ENCODE measurements around the gene ATOX1.

ATOX1 gene

DNA sequence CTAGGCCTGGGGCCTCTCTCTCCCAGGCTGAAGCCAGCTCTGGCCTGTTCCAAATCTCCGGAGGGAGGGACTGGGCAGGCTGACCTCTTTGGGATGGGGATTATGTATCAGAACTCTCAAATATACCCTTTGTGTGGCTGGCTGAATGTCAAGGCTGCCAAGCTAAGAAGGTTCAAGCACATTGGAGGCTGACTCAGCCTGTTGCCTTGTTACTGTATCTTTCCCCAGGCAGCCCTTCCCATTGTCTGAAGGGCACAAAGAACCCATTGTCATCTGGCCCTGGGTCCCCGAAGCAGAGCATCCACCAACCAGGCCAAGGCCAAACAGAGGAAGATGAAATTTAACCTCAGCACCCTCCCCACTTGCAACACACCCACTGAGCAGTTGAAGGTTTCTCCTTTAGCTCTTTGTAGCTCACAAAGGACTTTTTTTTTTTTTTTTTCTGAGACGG, 64.4 kb downstream of the ATOX1 start:
- no peak for DNase-seq

All from activated naive CD4-positive, alpha-beta T cell treated with anti-CD3 and anti-CD28 coated beads, Interleukin-2, amount 50 U/mL, for 16 hours (primary cell).